ENCODE measurements around the gene METTL27. TPM values are rescaled to one million over a fixed set of nuclear protein-coding genes. Genes with fewer than 3 reads are reported as not detected.

METTL27 gene
- total and polyA plus RNA-seq, 4 donors, result 1.0 to 1.7 (median 1.6) TPM

GRCh38 chr7:73861305-73861704, 19.0 kb upstream of the METTL27 start:
- no peak overlapping the region for H3K9ac ChIP-seq (ENCODE audit: low read depth in 1 of 2, low read length in 2 of 2)
- TF ChIP-seq EGR1 (IDR thresholded peaks at IDR 0.05; ENCODE audit: low read depth in 2 of 2) (no peak), RXRA (IDR thresholded peaks at IDR 0.05) (no peak), NR2F2 (IDR thresholded peaks at IDR 0.05) (no peak), JUND (IDR thresholded peaks at IDR 0.05) (no peak), FOXA1 (IDR thresholded peaks at IDR 0.05) (no peak), YY1 (IDR thresholded peaks at IDR 0.05) (no peak), CTCF (IDR thresholded peaks at IDR 0.05; ENCODE audit: low read depth, low read length, missing input control) (no peak), RAD21 (IDR thresholded peaks at IDR 0.05) (no peak), REST (IDR thresholded peaks at IDR 0.05) (no peak), TAF1 (conservative IDR thresholded peaks at IDR 0.05) (no peak), GABPA (IDR thresholded peaks at IDR 0.05 in 1 of 2, conservative IDR thresholded peaks at IDR 0.05 in 1 of 2) (no peak)
- DNase-seq (ENCODE audit: low spot score), result no peak
- H3K36me3 ChIP-seq (ENCODE audit: control insufficient read depth in 4 of 4, insufficient read depth in 3 of 4, low read depth in 1 of 4, low read length in 3 of 4), result no peaks in the 10 kb centered on the region
- no peaks in the 10 kb centered on the region for H3K9me3 ChIP-seq (ENCODE audit: control insufficient read depth in 4 of 4, low read length in 3 of 4)
- no peak overlapping the region for H3K4me3 ChIP-seq (ENCODE audit: low read depth in 1 of 3, low read length in 3 of 3)
- no peaks in the 10 kb centered on the region for H3K27me3 ChIP-seq (ENCODE audit: control insufficient read depth in 4 of 4, insufficient read depth in 4 of 4, low read length in 3 of 4)
- WGBS, result 93% methylated on average over 12 of the region's 12 CpGs
- H3K27ac ChIP-seq (ENCODE audit: low read depth in 1 of 2, low read length in 2 of 2), result no peak overlapping the region
- H3K4me1 ChIP-seq (ENCODE audit: control insufficient read depth in 4 of 4, insufficient read depth in 4 of 4, low read length in 3 of 4), result no peaks in the 10 kb centered on the region

- TF ChIP-seq REST (IDR thresholded peaks at IDR 0.05), result no peak
- TF ChIP-seq TAF1 (conservative IDR thresholded peaks at IDR 0.05), result no peak
- no peak for TF ChIP-seq GABPA (IDR thresholded peaks at IDR 0.05 in 1 of 2, conservative IDR thresholded peaks at IDR 0.05 in 1 of 2)
- no peak for TF ChIP-seq ZBTB33 (IDR thresholded peaks at IDR 0.05)
- no peak for TF ChIP-seq YY1 (IDR thresholded peaks at IDR 0.05)
- no peak for TF ChIP-seq ATF3 (IDR thresholded peaks at IDR 0.05)
- no peak for TF ChIP-seq EGR1 (IDR thresholded peaks at IDR 0.05; ENCODE audit: low read depth in 2 of 2)
- no peak for TF ChIP-seq HNF4G (IDR thresholded peaks at IDR 0.05)
- no peak for TF ChIP-seq FOXA2 (IDR thresholded peaks at IDR 0.05)
- no peak for TF ChIP-seq RAD21 (IDR thresholded peaks at IDR 0.05)
- TF ChIP-seq MAX (IDR thresholded peaks at IDR 0.05), result no peak
- no peak for TF ChIP-seq JUND (IDR thresholded peaks at IDR 0.05)
- no peak for TF ChIP-seq NR2F2 (IDR thresholded peaks at IDR 0.05)
- no peak for TF ChIP-seq SP1 (IDR thresholded peaks at IDR 0.05)
- no peak for TF ChIP-seq RXRA (IDR thresholded peaks at IDR 0.05)
- no peak for TF ChIP-seq HNF4A (conservative IDR thresholded peaks at IDR 0.05)
- TF ChIP-seq CTCF (IDR thresholded peaks at IDR 0.05; ENCODE audit: low read depth, low read length, missing input control), result no peak
- no peak for TF ChIP-seq FOXA1 (IDR thresholded peaks at IDR 0.05)
- Histone ChIP-seq H3K4me3 (ENCODE audit: low read depth in 1 of 3, low read length in 3 of 3) (no peak within 1 kb of the TSS), H3K27ac (ENCODE audit: low read depth in 1 of 2, low read length in 2 of 2) (no peak within 1 kb of the TSS), H3K9ac (ENCODE audit: low read depth in 1 of 2, low read length in 2 of 2) (no peak within 1 kb of the TSS), H3K27me3 (ENCODE audit: control insufficient read depth in 4 of 4, insufficient read depth in 4 of 4, low read length in 3 of 4) (no peaks in the 10 kb centered on the region), H3K36me3 (ENCODE audit: control insufficient read depth in 4 of 4, insufficient read depth in 3 of 4, low read depth in 1 of 4, low read length in 3 of 4) (no peaks in the 10 kb centered on the region), H3K9me3 (ENCODE audit: control insufficient read depth in 4 of 4, low read length in 3 of 4) (no peaks in the 10 kb centered on the region), H3K4me1 (ENCODE audit: control insufficient read depth in 4 of 4, insufficient read depth in 4 of 4, low read length in 3 of 4) (peaks cover 0 to 3% (median 2%) of the 10 kb centered on the region in 4 donors)
- WGBS, result 95% methylated on average over 11 of the region's 11 CpGs
- DNase-seq (ENCODE audit: low spot score), result no peak
These were observed 18.5 kb upstream of the METTL27 start, which contains the start of gene TMEM270 for GRCh38 chr7:73860859-73861258. TSS of gene TMEM270 (plus strand) at chr7:73861159. CDS start at chr7:73861195, 36 bp downstream.

All from liver (tissue), 9 donors.